Mesenchymal stem cell (in vitro differentiated cells and primary cell): ENCODE measurements around the gene NOP16.

Source experiments
- DNase-seq: peaks from one replicate; pipeline ENCODE4 v3.0.0-alpha.2; 2013
- H2AFZ ChIP-seq: one replicate; pipeline ENCODE4 v1.6.1; 2013; ENCODE audit warnings: low read depth, mild to moderate bottlenecking, control low read depth, inconsistent platforms, low read length, moderate library complexity
- H2AK5ac ChIP-seq: 2 replicates; pipeline ENCODE4 v1.6.1; 2013; ENCODE audit warnings: low read length, moderate library complexity, mild to moderate bottlenecking, inconsistent platforms; ENCODE audit not compliant: severe bottlenecking
- H2BK120ac ChIP-seq: one replicate; pipeline ENCODE4 v1.6.1; 2013; ENCODE audit warnings: low read depth, mild to moderate bottlenecking, inconsistent platforms, low read length, moderate library complexity
- H2BK12ac ChIP-seq, 2 experiments: one replicate each; pipeline ENCODE4 v1.6.1; 2013; ENCODE audit warnings: inconsistent platforms in 2 of 2, low read length in 2 of 2, mild to moderate bottlenecking in 2 of 2, moderate library complexity in 2 of 2, control low read depth in 1 of 2
- H2BK15ac ChIP-seq: one replicate; pipeline ENCODE4 v1.6.1; 2013; ENCODE audit warnings: mild to moderate bottlenecking, low read depth, inconsistent platforms; ENCODE audit not compliant: poor library complexity, severe bottlenecking
- H2BK5ac ChIP-seq: 2 replicates; pipeline ENCODE4 v1.6.1; 2013; ENCODE audit warnings: low read depth, mild to moderate bottlenecking, low read length, control low read depth, inconsistent platforms; ENCODE audit not compliant: poor library complexity, severe bottlenecking
- H3K14ac ChIP-seq, 2 experiments: one replicate each; pipeline ENCODE4 v1.6.1; 2013; ENCODE audit warnings: inconsistent platforms in 2 of 2, low read length in 2 of 2, control low read depth in 1 of 2, mild to moderate bottlenecking in 1 of 2, moderate library complexity in 1 of 2
- H3K18ac ChIP-seq, 2 experiments: one replicate each; pipeline ENCODE4 v1.6.1; 2013; ENCODE audit warnings: inconsistent platforms in 2 of 2, low read length in 2 of 2, control low read depth in 1 of 2, low read depth in 1 of 2, mild to moderate bottlenecking in 1 of 2
- H3K23ac ChIP-seq, 2 experiments: one replicate each; pipeline ENCODE4 v1.6.1; 2013; ENCODE audit warnings: inconsistent platforms in 2 of 2, low read length in 2 of 2, mild to moderate bottlenecking in 2 of 2, moderate library complexity in 2 of 2, control low read depth in 1 of 2
- H3K27ac ChIP-seq: 2 replicates; pipeline ENCODE4 v1.5.1; 2013; ENCODE audit warnings: mild to moderate bottlenecking, moderate library complexity, low read length, control low read depth, inconsistent platforms; ENCODE audit not compliant: poor library complexity, severe bottlenecking
- H3K27me3 ChIP-seq, 2 experiments: 2 replicates each; pipeline versions ENCODE4 v1.6.1 to v1.7.0; 2013; ENCODE audit warnings: low read length in 2 of 2, mild to moderate bottlenecking in 2 of 2, moderate library complexity in 2 of 2, control low read depth in 1 of 2, inconsistent platforms in 1 of 2; ENCODE audit not compliant: control insufficient read depth in 1 of 2, insufficient read depth in 1 of 2
- H3K36me3 ChIP-seq, 2 experiments: 2 replicates each; pipeline versions ENCODE4 v1.6.1 to v1.7.0; 2013; ENCODE audit warnings: low read length in 2 of 2, control low read depth in 1 of 2, inconsistent platforms in 1 of 2, low read depth in 1 of 2, mild to moderate bottlenecking in 1 of 2; ENCODE audit not compliant: insufficient read depth in 2 of 2, control insufficient read depth in 1 of 2
- H3K4ac ChIP-seq, 2 experiments: one replicate each; pipeline ENCODE4 v1.6.1; 2013; ENCODE audit warnings: inconsistent platforms in 2 of 2, low read length in 2 of 2, mild to moderate bottlenecking in 2 of 2, moderate library complexity in 2 of 2, control low read depth in 1 of 2, low read depth in 1 of 2
- H3K4me1 ChIP-seq: 2 replicates; pipeline ENCODE4 v1.6.1; 2013; ENCODE audit warnings: low read depth, low read length, control low read depth; ENCODE audit not compliant: control insufficient read depth, insufficient read depth
- H3K4me2 ChIP-seq: 2 replicates; pipeline ENCODE4 v1.6.1; 2013; ENCODE audit warnings: low read length, mild to moderate bottlenecking, inconsistent platforms; ENCODE audit not compliant: poor library complexity, severe bottlenecking
- H3K4me3 ChIP-seq, 2 experiments: 2 replicates each; pipeline versions ENCODE4 v1.5.1 to v1.7.0; 2013; ENCODE audit warnings: low read length in 2 of 2, mild to moderate bottlenecking in 2 of 2, control low read depth in 1 of 2, low read depth in 1 of 2; ENCODE audit not compliant: insufficient read depth in 1 of 2
- H3K79me1 ChIP-seq: replicated peaks from 2 replicates; pipeline ENCODE4 v1.6.1; 2013; ENCODE audit warnings: mild to moderate bottlenecking, control low read depth, low read length, inconsistent platforms; ENCODE audit not compliant: poor library complexity, severe bottlenecking
- H3K9ac ChIP-seq: 2 replicates; pipeline ENCODE4 v1.7.0; 2013; ENCODE audit warnings: mild to moderate bottlenecking, low read length, moderate library complexity
- H3K9me3 ChIP-seq: 2 replicates; pipeline ENCODE4 v1.7.0; 2013; ENCODE audit warnings: mild to moderate bottlenecking, low read length; ENCODE audit not compliant: control insufficient read depth
- H4K8ac ChIP-seq: one replicate; pipeline ENCODE4 v1.6.1; 2013; ENCODE audit warnings: inconsistent platforms, mild to moderate bottlenecking, low read length, moderate library complexity
- H4K91ac ChIP-seq: one replicate; pipeline ENCODE4 v1.6.1; 2013; ENCODE audit warnings: mild to moderate bottlenecking, low read length, inconsistent platforms
- WGBS: methylation state at CpG from one replicate; pipeline ENCODE4 v1.1.7; 2013; ENCODE audit warnings: mixed read lengths; 5-methylcytosine and 5-hydroxymethylcytosine counted together

Gene NOP16

DNA sequence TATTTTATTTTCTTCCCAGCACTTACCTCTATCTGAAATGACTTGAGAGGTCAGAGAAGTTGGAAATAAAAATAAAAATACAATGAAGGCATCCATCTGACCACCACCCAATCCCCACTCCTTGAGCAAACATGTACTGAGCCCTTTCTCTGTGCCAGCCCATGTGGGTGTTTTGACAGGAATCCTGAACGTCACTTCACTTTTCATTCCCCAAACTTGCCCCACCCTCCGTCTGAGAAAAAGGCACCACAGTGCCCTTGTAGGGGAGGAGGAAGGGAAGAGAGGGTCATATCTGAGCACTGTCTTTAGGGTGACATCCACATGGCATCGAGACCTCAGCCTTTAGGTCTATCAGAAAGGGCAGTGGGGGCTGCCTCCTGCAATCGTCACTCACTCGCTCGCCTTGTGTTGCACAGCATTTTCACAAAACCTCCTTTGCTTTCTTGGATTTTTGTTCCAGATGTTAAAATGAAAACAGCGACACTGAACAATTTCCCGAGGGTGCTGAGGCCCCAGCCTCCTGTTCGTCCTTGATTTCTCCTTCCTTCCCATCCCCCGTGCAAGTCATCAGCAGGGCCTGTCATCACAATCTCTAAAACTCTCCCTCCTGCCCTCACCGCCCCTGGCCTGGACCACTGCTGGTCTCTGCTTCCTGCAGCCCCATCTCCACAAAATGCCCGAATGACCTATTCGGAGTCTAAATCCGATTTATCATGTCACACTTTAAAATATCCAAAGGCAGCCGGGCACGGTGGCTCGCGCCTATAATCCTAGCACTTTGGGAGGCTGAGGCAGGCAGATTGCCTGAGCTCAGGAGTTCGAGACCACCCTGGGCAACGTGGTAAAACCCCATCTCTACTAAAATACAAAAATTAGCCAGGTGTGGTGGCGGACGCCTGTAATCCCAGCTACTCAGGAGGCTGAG, 13.1 kb upstream of the NOP16 start:
- H2BK12ac ChIP-seq = no peak overlapping the region
- no peak overlapping the region for H3K9ac ChIP-seq
- no peak overlapping the region for H3K4me3 ChIP-seq
- H3K79me1 ChIP-seq = peaks cover 33% of the 10 kb centered on the region
- no peak overlapping the region for H3K23ac ChIP-seq
- H3K4me2 ChIP-seq = no peak overlapping the region
- H2AK5ac ChIP-seq = no peak overlapping the region
- no peak overlapping the region for H2BK120ac ChIP-seq
- H3K27ac ChIP-seq = no peak overlapping the region
- no peaks in the 10 kb centered on the region for H3K9me3 ChIP-seq
- H2AFZ ChIP-seq = no peak overlapping the region
- no peak for DNase-seq
- no peak overlapping the region for H4K91ac ChIP-seq
- H3K4ac ChIP-seq = no peak overlapping the region
- H2BK5ac ChIP-seq = no peak overlapping the region
- H4K8ac ChIP-seq = no peak overlapping the region
- 92% methylated on average over 19 of the region's 22 CpGs for WGBS
- H2BK15ac ChIP-seq = no peak overlapping the region
- peaks cover 4% of the 10 kb centered on the region for H3K4me1 ChIP-seq
- H3K14ac ChIP-seq = no peak overlapping the region
- no peaks in the 10 kb centered on the region for H3K27me3 ChIP-seq
- no peak overlapping the region for H3K18ac ChIP-seq
- H3K36me3 ChIP-seq = peaks cover 24 to 43% of the 10 kb centered on the region in 2 experiments

DNA sequence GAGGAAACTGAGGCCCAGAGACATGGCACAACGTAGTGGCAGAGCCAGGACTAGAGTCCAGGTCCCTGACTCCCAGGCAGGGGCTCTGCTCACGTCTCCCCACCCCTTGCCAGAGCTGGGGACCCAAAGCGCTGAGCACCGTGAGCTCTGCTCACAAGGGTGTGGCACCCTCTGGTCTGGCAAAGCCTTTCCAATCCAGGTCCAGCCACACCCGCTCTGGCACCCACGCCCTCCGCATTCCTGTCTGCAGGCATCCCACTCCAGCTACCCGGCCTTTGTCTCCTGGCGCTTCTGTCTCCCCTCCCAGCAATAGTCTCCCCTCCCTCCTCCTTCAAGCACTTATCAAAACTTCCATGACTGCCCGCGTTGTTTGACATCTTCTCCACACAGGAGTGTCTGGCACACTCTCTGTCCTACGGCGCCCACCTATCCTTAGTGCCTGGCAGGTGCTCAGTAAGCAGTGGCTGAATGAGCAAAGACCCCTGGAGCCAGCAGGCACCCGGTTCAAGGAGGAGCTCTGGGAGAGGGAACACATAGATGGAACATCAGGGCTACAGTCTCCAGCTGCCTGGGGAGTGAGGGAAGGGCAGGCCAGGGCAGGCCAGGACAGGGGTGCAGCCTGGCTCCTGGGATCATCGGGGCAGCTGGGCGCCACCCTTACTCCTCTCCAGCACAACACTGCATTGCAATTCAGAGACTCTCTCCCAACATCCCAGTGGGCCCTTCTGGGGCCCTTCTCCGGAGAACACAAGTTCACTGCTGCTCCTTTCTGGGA, 12.2 kb upstream of the NOP16 start:
- WGBS = 92% methylated on average over 17 of the region's 17 CpGs
- Histone ChIP-seq H4K8ac (no peak overlapping the region), H2BK12ac (no peak overlapping the region), H3K36me3 (peaks cover 21 to 34% of the 10 kb centered on the region in 2 experiments), H2BK5ac (no peak overlapping the region), H3K79me1 (peaks cover 28% of the 10 kb centered on the region), H3K9ac (no peak overlapping the region), H3K27ac (no peak overlapping the region), H3K18ac (no peak overlapping the region), H2AK5ac (no peak overlapping the region), H3K4ac (no peak overlapping the region), H2AFZ (no peak overlapping the region), H3K4me1 (peaks cover 9% of the 10 kb centered on the region), H2BK120ac (no peak overlapping the region), H3K9me3 (no peaks in the 10 kb centered on the region), H3K4me2 (no peak overlapping the region), H4K91ac (no peak overlapping the region), H3K27me3 (no peaks in the 10 kb centered on the region), H2BK15ac (no peak overlapping the region), H3K23ac (no peak overlapping the region), H3K4me3 (no peak overlapping the region), H3K14ac (no peak overlapping the region)
- DNase-seq = no peak

DNA sequence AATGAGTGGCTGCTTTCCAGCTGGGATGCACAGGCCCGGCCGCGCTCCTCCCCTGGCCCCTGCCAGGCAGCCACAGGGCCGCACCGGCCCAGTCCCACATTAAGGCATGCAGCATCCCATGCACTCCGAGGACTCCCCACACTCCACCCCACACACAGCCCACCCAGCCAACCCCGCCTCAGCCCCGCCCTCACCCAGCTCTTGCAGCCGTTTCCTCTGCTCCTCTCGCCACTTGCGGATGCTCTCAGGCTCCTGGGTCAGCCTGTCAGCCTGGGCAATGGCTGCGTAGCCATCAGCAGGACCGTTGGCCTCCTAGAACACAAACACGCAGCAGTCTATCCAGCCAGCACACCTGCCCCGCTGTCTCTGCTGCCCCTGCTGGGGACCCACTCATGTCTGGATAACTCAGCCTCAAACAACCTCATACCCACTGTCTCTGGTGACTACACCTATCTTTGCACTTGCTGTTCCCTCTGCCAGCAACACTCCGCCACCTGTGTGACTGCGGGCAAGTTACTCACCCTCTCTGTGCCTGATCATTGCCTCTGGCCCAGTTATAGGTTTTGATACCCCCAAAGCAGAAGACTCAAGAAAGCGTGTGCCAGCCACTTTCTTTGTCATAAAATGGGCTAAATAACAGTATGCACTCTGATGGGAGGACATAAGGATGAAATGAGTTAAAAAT, 9.5 kb upstream of the NOP16 start:
- H3K27me3 ChIP-seq = no peaks in the 10 kb centered on the region
- no peak overlapping the region for H3K4me3 ChIP-seq
- no peak overlapping the region for H2BK120ac ChIP-seq
- peaks cover 36 to 46% of the 10 kb centered on the region in 2 experiments for H3K36me3 ChIP-seq
- H4K91ac ChIP-seq = no peak overlapping the region
- H3K79me1 ChIP-seq = peaks cover 24% of the 10 kb centered on the region
- peak overlapping the region; percentile 50 for H2BK15ac ChIP-seq
- H2BK12ac ChIP-seq = no peak overlapping the region
- no peaks in the 10 kb centered on the region for H3K9me3 ChIP-seq
- no peak overlapping the region for H3K4me2 ChIP-seq
- H2AFZ ChIP-seq = no peak overlapping the region
- no peak overlapping the region for H3K4ac ChIP-seq
- no peak overlapping the region for H3K27ac ChIP-seq
- no peak for DNase-seq
- H3K23ac ChIP-seq = no peak overlapping the region
- no peak overlapping the region for H2AK5ac ChIP-seq
- no peak overlapping the region for H3K14ac ChIP-seq
- no peak overlapping the region for H4K8ac ChIP-seq
- H3K4me1 ChIP-seq = peaks cover 11% of the 10 kb centered on the region
- no peak overlapping the region for H2BK5ac ChIP-seq
- no peak overlapping the region for H3K9ac ChIP-seq
- WGBS = 98% methylated on average over 18 of the region's 18 CpGs
- no peak overlapping the region for H3K18ac ChIP-seq

DNA sequence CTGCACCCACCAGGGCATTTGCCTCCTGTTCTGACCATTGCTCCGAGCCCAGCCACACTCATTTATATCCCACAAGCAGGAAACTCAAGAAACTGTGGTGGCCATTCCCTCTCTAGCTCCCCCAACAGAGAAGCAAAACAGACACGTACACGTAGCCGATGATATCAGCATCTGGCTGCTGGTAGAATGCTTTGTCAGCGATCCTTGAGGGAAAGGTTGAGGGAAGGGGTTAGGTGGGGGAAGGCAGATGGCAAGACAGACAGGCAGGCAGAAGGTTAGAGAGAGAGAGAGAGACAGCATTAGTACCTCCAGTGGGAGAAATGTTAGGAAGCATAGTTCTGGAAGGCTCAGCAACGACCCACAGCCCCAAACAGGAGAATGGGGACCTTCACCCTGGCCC, 7.9 kb upstream of the NOP16 start:
- peak overlapping the region; percentile 2 for H3K27ac ChIP-seq
- H3K18ac ChIP-seq = no peak overlapping the region
- peaks cover 11% of the 10 kb centered on the region for H3K4me1 ChIP-seq
- H3K27me3 ChIP-seq = no peaks in the 10 kb centered on the region
- WGBS = 53% methylated on average over 6 of the region's 6 CpGs
- H3K23ac ChIP-seq = no peak overlapping the region
- H3K36me3 ChIP-seq = peaks cover 52 to 60% of the 10 kb centered on the region in 2 experiments
- no peak overlapping the region for H2AFZ ChIP-seq
- no peaks in the 10 kb centered on the region for H3K9me3 ChIP-seq
- no peak overlapping the region for H2BK15ac ChIP-seq
- no peak overlapping the region for H3K4ac ChIP-seq
- H3K4me3 ChIP-seq = no peak overlapping the region
- H3K79me1 ChIP-seq = peaks cover 25% of the 10 kb centered on the region
- H2BK120ac ChIP-seq = no peak overlapping the region
- peak overlapping the region; percentile 77 for H4K91ac ChIP-seq
- H2AK5ac ChIP-seq = no peak overlapping the region
- no peak overlapping the region for H4K8ac ChIP-seq
- no peak overlapping the region for H3K4me2 ChIP-seq
- H3K14ac ChIP-seq = no peak overlapping the region
- H2BK5ac ChIP-seq = no peak overlapping the region
- H3K9ac ChIP-seq = peak overlapping the region; percentile 38
- H2BK12ac ChIP-seq = no peak overlapping the region
- DNase-seq = peak; percentile 68
